SK-N-SH (cell line): ENCODE data around the gene PPP1R12B. TPM values are rescaled to one million over a fixed set of nuclear protein-coding genes. Genes with fewer than 3 reads are reported as not detected.
"Not testable (repeated sequence)": the region's sequence is repeated elsewhere in the genome, so short reads cannot be mapped to it uniquely, and the experiment has no call there.

ENCODE experiments used
- CTCF ChIA-PET: fragments of 300-600, 350-600 bp; formaldehyde crosslinking; extraction: SDS; loops from one replicate; lab custom pipeline; 2021; lab: Yijun Ruan, JAX
- POLR2A ChIA-PET: fragments of 350-600 bp; sonication (Branson Sonifier 250); formaldehyde crosslinking; extraction: SDS; loops from one replicate; lab custom pipeline; 2020; ENCODE audit warnings: antibody characterized with exemption, inconsistent platforms; lab: Yijun Ruan, JAX
- DNase-seq: peaks from one replicate; pipeline ENCODE4 v3.0.0; 2012
- H2AFZ ChIP-seq: fragments of 200-600 bp; sonication (generic); 2 replicates; pipeline ENCODE4 v1.8.1; 2016; ENCODE audit warnings: antibody characterized with exemption, mild to moderate bottlenecking, low read depth
- H3F3A ChIP-seq: fragments of 200-600 bp; sonication (generic); replicated peaks from 2 replicates; pipeline ENCODE3; 2016; ENCODE audit warnings: antibody characterized with exemption, mild to moderate bottlenecking; ENCODE audit not compliant: insufficient read depth
- H3K27ac ChIP-seq, 2 experiments: fragments of 200-500 bp in 1 of 2; fragments of 200-600 bp in 1 of 2; sonication (Bioruptor generic) in 1 of 2; sonication (generic), shearing (Covaris generic) in 1 of 2; 2 replicates each; pipeline versions ENCODE4 v1.5.1 to v1.6.1; 2014 to 2016; ENCODE audit warnings: low read depth in 2 of 2, inconsistent platforms in 1 of 2, low read length in 1 of 2, mild to moderate bottlenecking in 1 of 2, mixed read lengths in 1 of 2
- H3K27me3 ChIP-seq: fragments of 200-600 bp; sonication (generic), shearing (Covaris generic); 2 replicates; pipeline ENCODE4 v1.6.1; 2016; ENCODE audit warnings: mixed run types; ENCODE audit not compliant: insufficient read depth
- H3K36me3 ChIP-seq, 2 experiments: fragments of 200-500 bp in 1 of 2; fragments of 200-600 bp in 1 of 2; sonication (Bioruptor generic) in 1 of 2; sonication (generic) in 1 of 2; replicated peaks in 1 of 2; 2 replicates each; pipeline versions ENCODE3 to v1.5.1; 2014 to 2016; ENCODE audit warnings: low read length in 1 of 2, mild to moderate bottlenecking in 1 of 2; ENCODE audit not compliant: insufficient read depth in 2 of 2, control insufficient read depth in 1 of 2
- H3K4me1 ChIP-seq, 2 experiments: fragments of 200-500 bp in 1 of 2; fragments of 200-600 bp in 1 of 2; sonication (Bioruptor generic) in 1 of 2; sonication (generic), shearing (Covaris generic) in 1 of 2; 2 replicates each; pipeline versions ENCODE4 v1.5.1 to v1.6.1; 2014 to 2016; ENCODE audit warnings: low read depth in 1 of 2, low read length in 1 of 2, mixed run types in 1 of 2; ENCODE audit not compliant: insufficient read depth in 2 of 2, control insufficient read depth in 1 of 2
- H3K4me2 ChIP-seq: fragments of 200-600 bp; sonication (generic), shearing (Covaris generic); 2 replicates; pipeline ENCODE4 v1.6.1; 2017; ENCODE audit warnings: mixed run types
- H3K4me3 ChIP-seq, 2 experiments: fragments of 200-500 bp in 1 of 2; fragments of 200-600 bp in 1 of 2; sonication (Bioruptor generic) in 1 of 2; sonication (generic), shearing (Covaris generic) in 1 of 2; 2 replicates each; pipeline versions ENCODE4 v1.5.1 to v1.8.1; 2014 to 2016; ENCODE audit warnings: low read depth in 2 of 2, inconsistent platforms in 1 of 2, low read length in 1 of 2, mild to moderate bottlenecking in 1 of 2, mixed read lengths in 1 of 2, moderate library complexity in 1 of 2
- H3K79me2 ChIP-seq: fragments of 200-600 bp; sonication (generic); 2 replicates; pipeline ENCODE4 v1.8.1; 2017; ENCODE audit warnings: mild to moderate bottlenecking; ENCODE audit not compliant: insufficient read depth
- H3K9ac ChIP-seq: fragments of 200-600 bp; sonication (generic); 2 replicates; pipeline ENCODE4 v1.6.1; 2017; ENCODE audit warnings: mixed run types
- H3K9me2 ChIP-seq: fragments of 200-600 bp; sonication (generic); 2 replicates; pipeline ENCODE4 v1.6.1; 2017; ENCODE audit warnings: mixed run types
- H3K9me3 ChIP-seq: fragments of 200-600 bp; sonication (generic); 2 replicates; pipeline ENCODE4 v1.6.1; 2017; ENCODE audit warnings: mixed run types, mild to moderate bottlenecking, moderate library complexity
- H4K20me1 ChIP-seq: fragments of 200-600 bp; sonication (generic); 2 replicates; pipeline ENCODE4 v1.6.1; 2017; ENCODE audit warnings: mild to moderate bottlenecking, mixed run types; ENCODE audit not compliant: insufficient read depth
- CTCF ChIP-seq: fragments of 200-600 bp; sonication (generic); IDR thresholded peaks from 2 replicates; pipeline ENCODE4 v1.6.1; 2017; ENCODE audit warnings: antibody characterized with exemption, mild to moderate bottlenecking, moderate library complexity
- EP300 ChIP-seq, 2 experiments: IDR thresholded peaks; 2 replicates each; pipeline versions ENCODE4 v1.4.0 to v1.6.1; 2012; ENCODE audit warnings: borderline replicate concordance in 1 of 2, low read depth in 1 of 2, low read length in 1 of 2
- FOSL2 ChIP-seq: IDR thresholded peaks from 2 replicates; pipeline ENCODE4 v1.4.0; 2012; ENCODE audit warnings: low read depth, mild to moderate bottlenecking, moderate library complexity, borderline replicate concordance
- JUND ChIP-seq: IDR thresholded peaks from 2 replicates; pipeline ENCODE4 v1.4.0; 2012
- MEF2A ChIP-seq: IDR thresholded peaks from 2 replicates; pipeline ENCODE4 v1.4.0; 2012; ENCODE audit warnings: low read depth, borderline replicate concordance
- NFIC ChIP-seq: IDR thresholded peaks from 2 replicates; pipeline ENCODE4 v1.4.0; 2012; ENCODE audit warnings: borderline replicate concordance
- PBX3 ChIP-seq: IDR thresholded peaks from 2 replicates; pipeline ENCODE4; 2012
- TCF12 ChIP-seq: IDR thresholded peaks from 2 replicates; pipeline ENCODE4 v1.4.0; 2012
- TEAD4 ChIP-seq: IDR thresholded peaks from 2 replicates; pipeline ENCODE4 v1.4.0; 2012; ENCODE audit warnings: mild to moderate bottlenecking, borderline replicate concordance; ENCODE audit not compliant: insufficient read depth
- ZBTB33 ChIP-seq: IDR thresholded peaks from 2 replicates; pipeline ENCODE4 v1.4.0; 2012; ENCODE audit warnings: low read depth, borderline replicate concordance
- WGBS: methylation state at CpG from one replicate; pipeline ENCODE4 v1.1.6; 2017; ENCODE audit warnings: low lambda C conversion rate; 5-methylcytosine and 5-hydroxymethylcytosine counted together
- polyA plus RNA-seq, 3 experiments: library from polyadenylated mRNA; depleted of rRNA; stranded (reverse); fragments of >200 nt; gene quantifications; 2 replicates each; pipeline ENCODE4 v1.2.3, GENCODE V29; 2012

The PPP1R12B gene
- polyA plus RNA-seq, 1 of the 3 experiments (the other 2 are of a cell fraction), result 2.8 TPM

GRCh38 chr1:202516434-202516877, 168.0 kb downstream of the PPP1R12B start (continued):
- TF ChIP-seq FOSL2 (peak; percentile 75), CTCF (no peak), TEAD4 (peak; percentile 74), ZBTB33 (no peak)
- TF ChIP-seq, all 33 proteins: peak for 12

- CTCF ChIA-PET, result interaction anchor here (1.3 kb wide), 1 partner anchor 83 kb away, joined by 3 read pairs; no protein-coding TSS in a partner anchor
- H3K79me2 ChIP-seq, POLR2A ChIA-PET, H3K9me2 ChIP-seq, H3K9me3 ChIP-seq, H3K4me3 ChIP-seq, H2AFZ ChIP-seq, H3K9ac ChIP-seq, DNase-seq, H3K4me2 ChIP-seq, H3K36me3 ChIP-seq, H4K20me1 ChIP-seq, H3K27me3 ChIP-seq, H3F3A ChIP-seq: not testable (repeated sequence)
- WGBS, result 93% methylated on average over 1 of the region's 1 CpG
- peak overlapping the region; percentile 60 to 90; a peak in 2 of 4 replicates for H3K27ac ChIP-seq
- peaks cover 4 to 18% of the 10 kb centered on the region in 2 experiments for H3K4me1 ChIP-seq
Measured at GRCh38 chr1:202517146-202517545, 168.6 kb downstream of the PPP1R12B start.

- 37% methylated on average over 1 of the region's 1 CpG for WGBS
- H3K9me3 ChIP-seq, H4K20me1 ChIP-seq, H2AFZ ChIP-seq, DNase-seq: not testable (repeated sequence)
- peaks cover 4 to 18% of the 10 kb centered on the region in 2 experiments for H3K4me1 ChIP-seq
- TF ChIP-seq PBX3, result peak; percentile 55; the same call in 1 of the 2 replicates
- TF ChIP-seq MEF2A, result peak; percentile 15; the same call in 1 of the 2 replicates
- TF ChIP-seq EP300 (IDR thresholded peaks at IDR 0.05; ENCODE audit: borderline replicate concordance in 1 of 2, low read depth in 1 of 2, low read length in 1 of 2), result peak in 1 of 2 experiments; percentile 20; a peak in 1 of 4 replicates
- peak; percentile 52; the same call in 1 of the 2 replicates for TF ChIP-seq FOSL2
- TF ChIP-seq NFIC, result peak; percentile 25; the same call in 1 of the 2 replicates
- TF ChIP-seq TCF12, result peak; percentile 55; the same call in 1 of the 2 replicates
- peak; percentile 46; the same call in 1 of the 2 replicates for TF ChIP-seq JUND
- TF ChIP-seq, all 33 proteins: peak for 7; not testable (repeated sequence) for 26
- CTCF ChIA-PET, result interaction anchor here (1.2 kb wide), 1 partner anchor 17 kb away, joined by 3 read pairs; no protein-coding TSS in a partner anchor
- H3K9me2 ChIP-seq, H3K9ac ChIP-seq, H3K79me2 ChIP-seq, H3F3A ChIP-seq, POLR2A ChIA-PET, H3K4me3 ChIP-seq, H3K36me3 ChIP-seq, H3K27me3 ChIP-seq, H3K4me2 ChIP-seq: not testable (repeated sequence)
- peak overlapping the region in 1 of 2 experiments; percentile 90; a peak in 1 of 4 replicates for H3K27ac ChIP-seq
Measured at GRCh38 chr1:202518180-202518579, 169.7 kb downstream of the PPP1R12B start.

- H3F3A ChIP-seq, H3K9me2 ChIP-seq, H3K9ac ChIP-seq, H2AFZ ChIP-seq, H3K27me3 ChIP-seq, H3K4me3 ChIP-seq, H4K20me1 ChIP-seq, H3K79me2 ChIP-seq, POLR2A ChIA-PET, H3K4me2 ChIP-seq, DNase-seq, H3K9me3 ChIP-seq, H3K36me3 ChIP-seq: not testable (repeated sequence)
- 87% methylated on average over 3 of the region's 3 CpGs for WGBS
- peaks cover 4 to 18% of the 10 kb centered on the region in 2 experiments for H3K4me1 ChIP-seq
- peak overlapping the region in 1 of 2 experiments; percentile 90; a peak in 1 of 4 replicates for H3K27ac ChIP-seq
- CTCF ChIA-PET, result interaction anchor here (1.2 kb wide), 1 partner anchor 17 kb away, joined by 3 read pairs; no protein-coding TSS in a partner anchor
Measured at GRCh38 chr1:202518905-202519304, 170.4 kb downstream of the PPP1R12B start.
